Panc1 (cell line): ENCODE results near the gene COG2. TPM values are rescaled to one million over a fixed set of nuclear protein-coding genes. Genes with fewer than 3 reads are reported as not detected.

Source experiments
- ATAC-seq: fragments of 200-7000 bp; cut with Tn5 transposase; 2 replicates; pipeline ENCODE4 v1.9.1; 2020; ENCODE audit warnings: mild to moderate bottlenecking, moderate library complexity
- BruUV-seq: library from RNA; stranded (reverse); fragments of 400-500 nt; replicated peaks from 2 replicates; lab custom pipeline; 2021; lab: Mats Ljungman, UMichigan
- CTCF ChIA-PET: fragments of 300-600 bp; sonication (Branson Sonifier 250); formaldehyde crosslinking; loops from one replicate; lab custom pipeline; 2022; ENCODE audit warnings: antibody characterized with exemption; lab: Charles Lee
- POLR2A ChIA-PET: fragments of 300-600 bp; sonication (Branson Sonifier 250); formaldehyde crosslinking; loops from one replicate; lab custom pipeline; 2022; ENCODE audit warnings: antibody characterized with exemption; lab: Charles Lee
- DNase-seq: peaks from one replicate; pipeline ENCODE4 v3.0.0-alpha.2; 2010; ENCODE audit warnings: low read depth, low spot score
- H3K27ac ChIP-seq: 2 replicates; pipeline ENCODE4 v1.5.1; 2011; ENCODE audit warnings: mild to moderate bottlenecking, low read length, inconsistent platforms
- H3K27me3 ChIP-seq: fragments of 200-500 bp; sonication (Bioruptor generic); 2 replicates; pipeline ENCODE4 v1.6.0; 2014; ENCODE audit warnings: low read length, inconsistent platforms; ENCODE audit not compliant: control insufficient read depth, insufficient read depth
- H3K36me3 ChIP-seq: fragments of 200-500 bp; sonication (Bioruptor generic); 2 replicates; pipeline ENCODE4 v1.5.1; 2014; ENCODE audit warnings: inconsistent platforms, mild to moderate bottlenecking, low read length, moderate library complexity; ENCODE audit not compliant: control insufficient read depth, insufficient read depth
- H3K4me1 ChIP-seq: 2 replicates; pipeline ENCODE4 v1.5.1; 2011; ENCODE audit warnings: inconsistent platforms, mild to moderate bottlenecking, low read length, moderate library complexity; ENCODE audit not compliant: control insufficient read depth, insufficient read depth
- H3K4me3 ChIP-seq, 2 experiments: 2 replicates each; pipeline ENCODE4 v1.5.1; 2011 to 2012; ENCODE audit warnings: low read depth in 2 of 2, low read length in 2 of 2, mild to moderate bottlenecking in 2 of 2, inconsistent platforms in 1 of 2, moderate library complexity in 1 of 2
- H3K9me3 ChIP-seq: fragments of 200-500 bp; sonication (Bioruptor generic); 2 replicates; pipeline ENCODE4 v1.5.1; 2014; ENCODE audit warnings: low read depth, mild to moderate bottlenecking, inconsistent platforms, low read length, moderate library complexity; ENCODE audit not compliant: control insufficient read depth, insufficient read depth
- CTCF ChIP-seq: fragments of 450-650 bp; IDR thresholded peaks from 2 replicates; pipeline ENCODE4 v1.5.1; 2017; ENCODE audit warnings: mild to moderate bottlenecking
- POLR2AphosphoS5 ChIP-seq: IDR thresholded peaks from 2 replicates; pipeline ENCODE4 v1.6.1; 2012; ENCODE audit warnings: mild to moderate bottlenecking, low read depth, low read length, moderate library complexity
- REST ChIP-seq, 2 experiments: IDR thresholded peaks; 2 replicates each; pipeline ENCODE4 v1.6.1; 2011 to 2012; ENCODE audit warnings: low read depth in 2 of 2, control low read depth in 1 of 2, low read length in 1 of 2, mild to moderate bottlenecking in 1 of 2, moderate library complexity in 1 of 2; ENCODE audit not compliant: insufficient read depth in 1 of 2
- SIN3A ChIP-seq: IDR thresholded peaks from 2 replicates; pipeline ENCODE4 v1.6.1; 2012; ENCODE audit warnings: low read depth, mild to moderate bottlenecking, low read length, moderate library complexity, borderline replicate concordance; ENCODE audit not compliant: insufficient read depth
- TCF7L2 ChIP-seq: IDR thresholded peaks from 2 replicates; pipeline ENCODE4 v1.6.1; 2011; ENCODE audit warnings: mild to moderate bottlenecking, low read depth, low read length, inconsistent platforms
- in situ Hi-C: cut with HindIII; loops from 2 replicates; pipeline ENCODE4 v1.10.0; 2016; ENCODE audit warnings: low sequenced_read_pairs, low pct_unique_long_range_greater_than_20kb
- intact Hi-C: fragments of 100-400 bp; cut with micrococcal nuclease; formaldehyde crosslinking; loops from one replicate; pipeline ENCODE4 v1.10.0; 2022; ENCODE audit not compliant: unreplicated experiment
- total RNA-seq: library from RNA; stranded (reverse); gene quantifications from one replicate; pipeline ENCODE4 v1.2.1, GENCODE V29; 2021; ENCODE audit not compliant: unreplicated experiment

The COG2 gene
- total RNA-seq, 1 experiment from 2014 or later: 20.5 TPM

- ATAC-seq: no peak
- Histone ChIP-seq H3K4me3 (no peak overlapping the region), H3K27ac (no peak overlapping the region), H3K27me3 (peaks cover 13% of the 10 kb centered on the region), H3K4me1 (no peaks in the 10 kb centered on the region), H3K9me3 (no peaks in the 10 kb centered on the region), H3K36me3 (no peaks in the 10 kb centered on the region)
- POLR2A ChIA-PET: no interaction called here
- no peak for TF ChIP-seq CTCF
- TF ChIP-seq TCF7L2: no peak
- no peak for TF ChIP-seq SIN3A
- TF ChIP-seq POLR2AphosphoS5: no peak
- no peak for DNase-seq
- in situ Hi-C loops: no loop called here
- CTCF ChIA-PET: no interaction called here
- BruUV-seq: no TSS peak
- intact Hi-C loops: no loop called here
Observed at GRCh38 chr1:230611878-230612235, 30.4 kb upstream of the COG2 start.

- intact Hi-C loops: no loop called here
- CTCF ChIA-PET: no interaction called here
- H3K36me3 ChIP-seq: no peaks in the 10 kb centered on the region
Observed at GRCh38 chr1:230612651-230613050, 29.6 kb upstream of the COG2 start.

More at GRCh38 chr1:230612651-230613050, 29.6 kb upstream of the COG2 start:
- in situ Hi-C loops: no loop called here
- Histone ChIP-seq H3K4me3 (no peak overlapping the region), H3K4me1 (no peaks in the 10 kb centered on the region), H3K27ac (no peak overlapping the region), H3K9me3 (no peaks in the 10 kb centered on the region), H3K27me3 (peaks cover 13% of the 10 kb centered on the region)
- POLR2A ChIA-PET: interaction anchor here (0.6 kb wide), 1 partner anchor 378 kb away, joined by 3 read pairs; no protein-coding TSS in a partner anchor
- no peak for DNase-seq
- no TSS peak for BruUV-seq
- no peak for ATAC-seq
- TF ChIP-seq TCF7L2 (no peak), SIN3A (no peak), POLR2AphosphoS5 (no peak), CTCF (no peak), REST (IDR thresholded peaks at IDR 0.05; ENCODE audit: insufficient read depth in 1 of 2, low read depth in 2 of 2, low read length in 1 of 2) (no peak)
